ENCODE results near the gene SHLD1.

Gene SHLD1

GRCh38 chr20:5895626-5896025, 145.4 kb downstream of the SHLD1 start:
- DNase-seq = no peak

- DNase-seq = no peak
Observed at GRCh38 chr20:5899444-5899843, 149.2 kb downstream of the SHLD1 start.

- no peak for DNase-seq
Observed at GRCh38 chr20:5900908-5901307, 150.7 kb downstream of the SHLD1 start.

GRCh38 chr20:5908981-5909380, 158.8 kb downstream of the SHLD1 start:
- DNase-seq = no peak

- no peak for DNase-seq
Observed at GRCh38 chr20:5910186-5910585, 160.0 kb downstream of the SHLD1 start.

- no peak for DNase-seq
Observed at GRCh38 chr20:5913166-5913565, 163.0 kb downstream of the SHLD1 start.

Data from fibroblast of skin of abdomen (primary cell).